Ishikawa (cell line): ENCODE data around the gene REV1.

Experiments
- CEBPB ChIP-seq: IDR thresholded peaks from 2 replicates; pipeline ENCODE4 v1.6.1; 2012
- EP300 ChIP-seq: IDR thresholded peaks from 2 replicates; pipeline ENCODE4 v1.6.1; 2012; ENCODE audit warnings: borderline replicate concordance
- MAX ChIP-seq: IDR thresholded peaks from 2 replicates; pipeline ENCODE4 v1.6.1; 2012
- RAD21 ChIP-seq: IDR thresholded peaks from 2 replicates; pipeline ENCODE4 v1.6.1; 2012; ENCODE audit warnings: low read depth
- REST ChIP-seq: IDR thresholded peaks from 2 replicates; pipeline ENCODE4 v1.6.1; 2012; ENCODE audit warnings: low read depth, mild to moderate bottlenecking
- TAF1 ChIP-seq: IDR thresholded peaks from 2 replicates; pipeline ENCODE4 v1.6.1; 2012; ENCODE audit warnings: low read depth, mild to moderate bottlenecking
- TEAD4 ChIP-seq: IDR thresholded peaks from 2 replicates; pipeline ENCODE4 v1.6.1; 2012
- USF1 ChIP-seq: IDR thresholded peaks from 2 replicates; pipeline ENCODE4 v1.6.1; 2012
- YY1 ChIP-seq: IDR thresholded peaks from 2 replicates; pipeline ENCODE4 v1.6.1; 2012; ENCODE audit warnings: low read depth

- TF ChIP-seq EP300 (no peak), REST (no peak), CEBPB (no peak), YY1 (0 out of 2 replicates have a peak, but pooled peaks have one; percentile 53), MAX (peak; percentile 33; the same call in 1 of the 2 replicates), USF1 (no peak), TAF1 (peak; percentile 36; the same call in 1 of the 2 replicates), RAD21 (no peak), TEAD4 (no peak)
These were observed 605 bp downstream of the REV1 start for GRCh38 chr2:99489063-99489760.
